RWPE1 (cell line): ENCODE results near the gene CADM2.

Experiments used
- CTCF ChIA-PET: fragments of 350-600 bp; sonication (Branson Sonifier 250); formaldehyde crosslinking; extraction: SDS; loops from one replicate; lab custom pipeline; 2021; lab: Yijun Ruan, JAX
- POLR2A ChIA-PET: fragments of 400-600 bp; formaldehyde crosslinking; extraction: SDS; loops from one replicate; lab custom pipeline; 2020; ENCODE audit warnings: antibody characterized with exemption; ENCODE audit not compliant: low non-redundant PET; lab: Yijun Ruan, JAX
- DNase-seq: peaks from one replicate; pipeline ENCODE4 v3.0.0; 2012; ENCODE audit warnings: low spot score
- H3K27ac ChIP-seq: fragments of 450-650 bp; 2 replicates; pipeline ENCODE4 v1.5.1; 2017
- CTCF ChIP-seq: fragments of 450-650 bp; conservative IDR thresholded peaks from 2 replicates; pipeline ENCODE4 v1.5.1; 2017; ENCODE audit warnings: low read depth, mild to moderate bottlenecking

The CADM2 gene

GRCh38 chr3:85875589-85875988 is 916.8 kb downstream of the CADM2 start:
- ChIA-PET CTCF (no interaction called here), POLR2A (no interaction called here)
- TF ChIP-seq CTCF, result no peak
- no peak for DNase-seq
- no peak overlapping the region for H3K27ac ChIP-seq

- TF ChIP-seq CTCF, result no peak
- no peak overlapping the region for H3K27ac ChIP-seq
- ChIA-PET POLR2A (no interaction called here), CTCF (no interaction called here)
- DNase-seq, result no peak
These were observed 918.8 kb downstream of the CADM2 start for GRCh38 chr3:85877631-85878030.

- ChIA-PET POLR2A (no interaction called here), CTCF (no interaction called here)
- DNase-seq, result no peak
- TF ChIP-seq CTCF, result no peak
- no peak overlapping the region for H3K27ac ChIP-seq
These were observed 923.1 kb downstream of the CADM2 start for GRCh38 chr3:85881833-85882393.

GRCh38 chr3:85890043-85890555 is 931.3 kb downstream of the CADM2 start:
- ChIA-PET POLR2A (no interaction called here), CTCF (no interaction called here)
- TF ChIP-seq CTCF, result no peak
- H3K27ac ChIP-seq, result no peak overlapping the region
- no peak for DNase-seq

GRCh38 chr3:85903434-85903833 is 944.6 kb downstream of the CADM2 start:
- POLR2A ChIA-PET, result no interaction called here
- no peak for TF ChIP-seq CTCF
- no peak for DNase-seq
- CTCF ChIA-PET, result no interaction called here
- H3K27ac ChIP-seq, result no peak overlapping the region

GRCh38 chr3:85912980-85913379 is 954.2 kb downstream of the CADM2 start:
- H3K27ac ChIP-seq, result no peak overlapping the region
- DNase-seq, result peak; percentile 2
- no peak for TF ChIP-seq CTCF
- POLR2A ChIA-PET, result no interaction called here
- CTCF ChIA-PET, result no interaction called here
